Measurements from ENCODE around the gene FGF4. TPM values are rescaled to one million over a fixed set of nuclear protein-coding genes. Genes with fewer than 3 reads are reported as not detected.

FGF4 gene
- total RNA-seq, 1 experiment from 2014 or later = 5.9 TPM

- ChIA-PET CTCF (no interaction called here), POLR2A (interaction anchor here (0.5 kb wide), 1 partner anchor 17 kb away, joined by 3 read pairs; no protein-coding TSS in a partner anchor)
- peaks cover 20% of the 10 kb centered on the region for H3K9me3 Mint-ChIP-seq
- no peak overlapping the region for H3K4me3 Mint-ChIP-seq
- H3K36me3 Mint-ChIP-seq = peaks cover 9% of the 10 kb centered on the region
- TF ChIP-seq USF1 (CRISPR knock-in tag; IDR thresholded peaks at IDR 0.05) (no peak), ETV6 (CRISPR knock-in tag; IDR thresholded peaks at IDR 0.05) (no peak), NFATC4 (CRISPR knock-in tag; IDR thresholded peaks at IDR 0.05) (no peak), CTCF (IDR thresholded peaks at IDR 0.05) (no peak)
- TF ChIP-seq, protein P1, sequence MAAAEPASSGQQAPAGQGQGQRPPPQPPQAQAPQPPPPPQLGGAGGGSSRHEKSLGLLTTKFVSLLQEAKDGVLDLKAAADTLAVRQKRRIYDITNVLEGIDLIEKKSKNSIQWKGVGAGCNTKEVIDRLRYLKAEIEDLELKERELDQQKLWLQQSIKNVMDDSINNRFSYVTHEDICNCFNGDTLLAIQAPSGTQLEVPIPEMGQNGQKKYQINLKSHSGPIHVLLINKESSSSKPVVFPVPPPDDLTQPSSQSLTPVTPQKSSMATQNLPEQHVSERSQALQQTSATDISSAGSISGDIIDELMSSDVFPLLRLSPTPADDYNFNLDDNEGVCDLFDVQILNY (CRISPR knock-in tag; IDR thresholded peaks at IDR 0.05) = no peak
- H3K27ac Mint-ChIP-seq = no peak overlapping the region
- ATAC-seq (no peak), DNase-seq (ENCODE audit: low spot score) (no peak)
- H3K27me3 Mint-ChIP-seq (ENCODE audit: low read depth) = peaks cover 14% of the 10 kb centered on the region
- H3K4me1 Mint-ChIP-seq = peaks cover 10% of the 10 kb centered on the region
Measured at GRCh38 chr11:69731110-69731509, 44.0 kb downstream of the FGF4 start.

DNA sequence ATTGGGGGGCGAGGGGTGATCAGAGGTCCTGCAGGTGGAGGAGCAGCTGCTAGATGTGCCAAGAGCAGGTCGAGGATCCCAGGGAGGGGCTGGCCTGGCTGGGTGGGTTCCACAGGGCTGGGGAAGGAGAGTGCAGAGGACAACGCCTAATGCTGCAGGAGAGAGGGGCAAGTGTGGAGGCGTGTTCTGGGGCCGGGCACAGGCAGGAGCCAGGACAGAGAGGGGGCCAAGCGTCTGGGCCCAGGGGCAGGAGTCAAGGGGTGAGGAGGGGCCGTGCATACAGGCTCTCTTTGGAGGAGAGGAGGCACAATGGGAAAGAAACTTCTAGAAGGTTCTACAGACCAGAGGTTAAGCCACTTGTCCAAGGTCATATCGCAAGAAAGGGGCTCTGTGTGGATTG lies 44.6 kb downstream of the FGF4 start:
- ChIA-PET POLR2A (no interaction called here), CTCF (no interaction called here)
- TF ChIP-seq TEAD4 (CRISPR knock-in tag; IDR thresholded peaks at IDR 0.05) = no peak
- no peak for TF ChIP-seq FOXP1 (CRISPR knock-in tag; IDR thresholded peaks at IDR 0.05; ENCODE audit: borderline replicate concordance)
- no peak for TF ChIP-seq IRF2 (CRISPR knock-in tag; IDR thresholded peaks at IDR 0.05; ENCODE audit: borderline replicate concordance, low read depth)
- TF ChIP-seq KAT7 (CRISPR knock-in tag; IDR thresholded peaks at IDR 0.05; ENCODE audit: borderline replicate concordance) = no peak
- TF ChIP-seq GABPB1 (CRISPR knock-in tag; IDR thresholded peaks at IDR 0.05) = no peak
- TF ChIP-seq, protein P2, sequence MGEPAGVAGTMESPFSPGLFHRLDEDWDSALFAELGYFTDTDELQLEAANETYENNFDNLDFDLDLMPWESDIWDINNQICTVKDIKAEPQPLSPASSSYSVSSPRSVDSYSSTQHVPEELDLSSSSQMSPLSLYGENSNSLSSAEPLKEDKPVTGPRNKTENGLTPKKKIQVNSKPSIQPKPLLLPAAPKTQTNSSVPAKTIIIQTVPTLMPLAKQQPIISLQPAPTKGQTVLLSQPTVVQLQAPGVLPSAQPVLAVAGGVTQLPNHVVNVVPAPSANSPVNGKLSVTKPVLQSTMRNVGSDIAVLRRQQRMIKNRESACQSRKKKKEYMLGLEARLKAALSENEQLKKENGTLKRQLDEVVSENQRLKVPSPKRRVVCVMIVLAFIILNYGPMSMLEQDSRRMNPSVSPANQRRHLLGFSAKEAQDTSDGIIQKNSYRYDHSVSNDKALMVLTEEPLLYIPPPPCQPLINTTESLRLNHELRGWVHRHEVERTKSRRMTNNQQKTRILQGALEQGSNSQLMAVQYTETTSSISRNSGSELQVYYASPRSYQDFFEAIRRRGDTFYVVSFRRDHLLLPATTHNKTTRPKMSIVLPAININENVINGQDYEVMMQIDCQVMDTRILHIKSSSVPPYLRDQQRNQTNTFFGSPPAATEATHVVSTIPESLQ (CRISPR knock-in tag; IDR thresholded peaks at IDR 0.05) = no peak
- peaks cover 20% of the 10 kb centered on the region for H3K9me3 Mint-ChIP-seq
- H3K27me3 Mint-ChIP-seq (ENCODE audit: low read depth) = peaks cover 14% of the 10 kb centered on the region
- no peak overlapping the region for H3K4me3 Mint-ChIP-seq
- peaks cover 9% of the 10 kb centered on the region for H3K36me3 Mint-ChIP-seq
- DNase-seq (ENCODE audit: low spot score) (no peak), ATAC-seq (no peak)
- no peak overlapping the region for H3K27ac Mint-ChIP-seq
- peaks cover 10% of the 10 kb centered on the region for H3K4me1 Mint-ChIP-seq

- no peak overlapping the region for H3K4me3 Mint-ChIP-seq
- DNase-seq (ENCODE audit: low spot score) (no peak), ATAC-seq (no peak)
- ChIA-PET POLR2A (no interaction called here), CTCF (interaction anchor here (0.9 to 1.8 kb wide), 3 partner anchors 11 to 160 kb away, joined by 3 to 7 read pairs (median 4); no protein-coding TSS in a partner anchor)
- peaks cover 10% of the 10 kb centered on the region for H3K4me1 Mint-ChIP-seq
- H3K27me3 Mint-ChIP-seq (ENCODE audit: low read depth) = peaks cover 6% of the 10 kb centered on the region; the same call in 1 of the 2 replicates
- TF ChIP-seq, protein P3, sequence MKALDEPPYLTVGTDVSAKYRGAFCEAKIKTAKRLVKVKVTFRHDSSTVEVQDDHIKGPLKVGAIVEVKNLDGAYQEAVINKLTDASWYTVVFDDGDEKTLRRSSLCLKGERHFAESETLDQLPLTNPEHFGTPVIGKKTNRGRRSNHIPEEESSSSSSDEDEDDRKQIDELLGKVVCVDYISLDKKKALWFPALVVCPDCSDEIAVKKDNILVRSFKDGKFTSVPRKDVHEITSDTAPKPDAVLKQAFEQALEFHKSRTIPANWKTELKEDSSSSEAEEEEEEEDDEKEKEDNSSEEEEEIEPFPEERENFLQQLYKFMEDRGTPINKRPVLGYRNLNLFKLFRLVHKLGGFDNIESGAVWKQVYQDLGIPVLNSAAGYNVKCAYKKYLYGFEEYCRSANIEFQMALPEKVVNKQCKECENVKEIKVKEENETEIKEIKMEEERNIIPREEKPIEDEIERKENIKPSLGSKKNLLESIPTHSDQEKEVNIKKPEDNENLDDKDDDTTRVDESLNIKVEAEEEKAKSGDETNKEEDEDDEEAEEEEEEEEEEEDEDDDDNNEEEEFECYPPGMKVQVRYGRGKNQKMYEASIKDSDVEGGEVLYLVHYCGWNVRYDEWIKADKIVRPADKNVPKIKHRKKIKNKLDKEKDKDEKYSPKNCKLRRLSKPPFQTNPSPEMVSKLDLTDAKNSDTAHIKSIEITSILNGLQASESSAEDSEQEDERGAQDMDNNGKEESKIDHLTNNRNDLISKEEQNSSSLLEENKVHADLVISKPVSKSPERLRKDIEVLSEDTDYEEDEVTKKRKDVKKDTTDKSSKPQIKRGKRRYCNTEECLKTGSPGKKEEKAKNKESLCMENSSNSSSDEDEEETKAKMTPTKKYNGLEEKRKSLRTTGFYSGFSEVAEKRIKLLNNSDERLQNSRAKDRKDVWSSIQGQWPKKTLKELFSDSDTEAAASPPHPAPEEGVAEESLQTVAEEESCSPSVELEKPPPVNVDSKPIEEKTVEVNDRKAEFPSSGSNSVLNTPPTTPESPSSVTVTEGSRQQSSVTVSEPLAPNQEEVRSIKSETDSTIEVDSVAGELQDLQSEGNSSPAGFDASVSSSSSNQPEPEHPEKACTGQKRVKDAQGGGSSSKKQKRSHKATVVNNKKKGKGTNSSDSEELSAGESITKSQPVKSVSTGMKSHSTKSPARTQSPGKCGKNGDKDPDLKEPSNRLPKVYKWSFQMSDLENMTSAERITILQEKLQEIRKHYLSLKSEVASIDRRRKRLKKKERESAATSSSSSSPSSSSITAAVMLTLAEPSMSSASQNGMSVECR (CRISPR knock-in tag; IDR thresholded peaks at IDR 0.05; ENCODE audit: borderline replicate concordance) = no peak
- no peak for TF ChIP-seq ZNF396 (CRISPR knock-in tag; IDR thresholded peaks at IDR 0.05; ENCODE audit: borderline replicate concordance)
- TF ChIP-seq ZNF232 (CRISPR knock-in tag; IDR thresholded peaks at IDR 0.05) = no peak
- TF ChIP-seq TEAD4 (CRISPR knock-in tag; IDR thresholded peaks at IDR 0.05) = no peak
- TF ChIP-seq RELA (CRISPR knock-in tag; IDR thresholded peaks at IDR 0.05; ENCODE audit: borderline replicate concordance) = no peak
- no peak for TF ChIP-seq ZNF121 (CRISPR knock-in tag; IDR thresholded peaks at IDR 0.05)
- TF ChIP-seq JAZF1 (CRISPR knock-in tag; IDR thresholded peaks at IDR 0.05) = no peak
- TF ChIP-seq EMX1 (CRISPR knock-in tag; IDR thresholded peaks at IDR 0.05) = no peak
- TF ChIP-seq RORB (CRISPR knock-in tag; IDR thresholded peaks at IDR 0.05) = no peak
- TF ChIP-seq, protein P4, sequence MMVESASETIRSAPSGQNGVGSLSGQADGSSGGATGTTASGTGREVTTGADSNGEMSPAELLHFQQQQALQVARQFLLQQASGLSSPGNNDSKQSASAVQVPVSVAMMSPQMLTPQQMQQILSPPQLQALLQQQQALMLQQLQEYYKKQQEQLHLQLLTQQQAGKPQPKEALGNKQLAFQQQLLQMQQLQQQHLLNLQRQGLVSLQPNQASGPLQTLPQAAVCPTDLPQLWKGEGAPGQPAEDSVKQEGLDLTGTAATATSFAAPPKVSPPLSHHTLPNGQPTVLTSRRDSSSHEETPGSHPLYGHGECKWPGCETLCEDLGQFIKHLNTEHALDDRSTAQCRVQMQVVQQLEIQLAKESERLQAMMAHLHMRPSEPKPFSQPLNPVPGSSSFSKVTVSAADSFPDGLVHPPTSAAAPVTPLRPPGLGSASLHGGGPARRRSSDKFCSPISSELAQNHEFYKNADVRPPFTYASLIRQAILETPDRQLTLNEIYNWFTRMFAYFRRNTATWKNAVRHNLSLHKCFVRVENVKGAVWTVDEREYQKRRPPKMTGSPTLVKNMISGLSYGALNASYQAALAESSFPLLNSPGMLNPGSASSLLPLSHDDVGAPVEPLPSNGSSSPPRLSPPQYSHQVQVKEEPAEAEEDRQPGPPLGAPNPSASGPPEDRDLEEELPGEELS (CRISPR knock-in tag; IDR thresholded peaks at IDR 0.05) = no peak
- TF ChIP-seq SMAD4 (CRISPR knock-in tag; IDR thresholded peaks at IDR 0.05) = no peak
- no peak for TF ChIP-seq ZNF219 (CRISPR knock-in tag; IDR thresholded peaks at IDR 0.05; ENCODE audit: borderline replicate concordance)
- H3K9me3 Mint-ChIP-seq = peaks cover 12% of the 10 kb centered on the region
- H3K27ac Mint-ChIP-seq = no peak overlapping the region
- peaks cover 3% of the 10 kb centered on the region for H3K36me3 Mint-ChIP-seq
Measured at GRCh38 chr11:69729252-69729651, 45.9 kb downstream of the FGF4 start.
